GM20431 (cell line): Measurements from ENCODE around the gene LAPTM5.
"Not testable (repeated sequence)": the region's sequence is repeated elsewhere in the genome, so short reads cannot be mapped to it uniquely, and the experiment has no call there.

Source experiments
- in situ Hi-C: fragments of 300-500 bp; cut with MseI, MboI; formaldehyde crosslinking; loops from one replicate; pipeline ENCODE4 v1.15.0; 2020; ENCODE audit warnings: low sequenced_read_pairs; ENCODE audit not compliant: unreplicated experiment

LAPTM5 gene

GRCh38 chr1:30688920-30689794, 68.4 kb downstream of the LAPTM5 start:
- in situ Hi-C loops, result no loop called here

DNA sequence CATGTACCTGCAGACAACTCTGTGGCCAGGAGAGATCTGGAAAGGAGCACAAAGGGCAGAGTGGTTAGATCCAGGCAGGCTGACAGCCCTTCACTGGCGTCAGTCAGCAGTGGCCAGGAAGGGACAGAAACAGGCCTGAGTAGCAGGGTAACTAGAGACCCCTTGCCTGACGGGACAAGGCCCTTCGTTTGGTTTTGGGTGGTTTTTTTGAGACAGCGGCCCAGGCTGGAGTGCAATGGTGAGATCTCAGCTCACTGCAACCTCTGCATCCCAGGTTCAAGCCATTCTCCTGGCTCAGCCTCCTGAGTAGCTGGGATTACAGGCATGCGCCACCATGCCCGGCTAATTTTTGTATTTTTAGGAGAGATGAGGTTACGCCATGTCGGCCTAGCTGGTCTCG, 69.1 kb downstream of the LAPTM5 start:
- in situ Hi-C loops, result not testable (repeated sequence)

GRCh38 chr1:30687886-30688285, 69.7 kb downstream of the LAPTM5 start:
- in situ Hi-C loops, result no loop called here

DNA sequence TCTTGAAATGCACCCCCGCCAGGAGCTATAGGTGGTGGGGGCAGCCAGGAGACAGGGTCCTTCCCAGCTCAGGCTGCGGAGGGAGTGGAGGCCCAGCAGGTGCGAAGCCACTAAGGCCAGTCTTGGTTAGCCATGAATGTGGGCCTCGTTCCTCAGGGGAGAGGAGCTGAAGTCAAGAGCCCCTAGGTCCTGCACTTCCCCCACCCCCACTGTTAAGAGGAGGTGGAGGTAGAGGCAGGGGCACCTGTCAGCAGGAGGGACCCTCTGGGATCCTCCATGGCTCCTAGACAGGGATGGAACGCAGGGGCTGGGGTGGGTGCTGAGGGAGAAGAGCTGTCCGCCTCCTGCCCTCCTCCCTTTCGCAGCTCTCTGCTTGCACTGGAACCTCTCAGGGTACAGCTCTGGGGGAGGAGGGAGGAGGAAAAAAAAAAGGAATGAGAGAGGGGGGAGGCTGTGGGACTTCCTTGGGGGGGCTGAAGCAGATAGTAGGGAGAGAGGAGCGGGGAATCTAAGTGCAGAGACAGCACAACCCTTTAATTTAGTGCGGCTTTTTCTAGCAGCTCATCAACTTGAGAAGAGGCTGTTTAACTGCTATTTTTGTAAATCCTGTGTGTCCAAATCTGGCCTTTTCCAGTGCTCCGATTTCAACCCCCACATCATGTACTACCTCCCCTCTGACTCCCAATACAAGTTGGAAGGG, 71.2 kb downstream of the LAPTM5 start:
- in situ Hi-C loops, result no loop called here

DNA sequence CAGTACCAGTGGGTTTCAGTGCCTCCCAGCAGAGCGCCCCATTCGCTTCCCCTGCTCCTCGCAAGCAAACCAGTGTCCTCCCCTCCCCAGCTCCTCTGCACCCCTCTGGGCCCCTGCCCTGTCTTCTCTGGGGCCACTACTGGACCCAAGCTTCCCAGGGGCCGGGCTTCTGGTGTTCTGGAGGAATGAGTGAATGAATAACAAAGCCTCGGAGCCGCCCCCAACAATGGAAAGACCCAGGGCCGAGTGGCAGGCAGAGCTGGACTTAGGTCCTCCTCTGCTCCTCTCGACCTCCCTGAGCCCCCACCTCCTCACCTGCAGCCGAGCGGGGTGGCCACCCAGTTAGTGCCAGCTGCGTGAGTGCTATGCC, 71.8 kb downstream of the LAPTM5 start:
- in situ Hi-C loops, result no loop called here

- in situ Hi-C loops, result no loop called here
Observed at GRCh38 chr1:30684881-30685795, 72.4 kb downstream of the LAPTM5 start.

GRCh38 chr1:30684259-30684658, 73.3 kb downstream of the LAPTM5 start:
- in situ Hi-C loops, result no loop called here

- in situ Hi-C loops, result no loop called here
Observed at GRCh38 chr1:30683699-30684098, 73.9 kb downstream of the LAPTM5 start.
